ENCODE data around the gene SMC1A. TPM values are rescaled to one million over a fixed set of nuclear protein-coding genes. Genes with fewer than 3 reads are reported as not detected.

Gene SMC1A
- total RNA-seq, 1 experiment from 2014 or later = 34.4 TPM

GRCh38 chrX:53354669-53355068, 67.8 kb downstream of the SMC1A start:
- Histone ChIP-seq H3K36me3 (no peaks in the 10 kb centered on the region), H3K27me3 (replicated peaks) (no peaks in the 10 kb centered on the region), H3K27ac (no peak overlapping the region), H3K4me3 (no peak overlapping the region), H3K4me1 (replicated peaks) (no peaks in the 10 kb centered on the region), H3K9me3 (replicated peaks) (no peaks in the 10 kb centered on the region)
- no peak for DNase-seq (ENCODE audit: low read depth in 1 of 2, low spot score in 2 of 2)

- H3K4me1 ChIP-seq (replicated peaks) = no peaks in the 10 kb centered on the region
- no peaks in the 10 kb centered on the region for H3K9me3 ChIP-seq (replicated peaks)
- no peak overlapping the region for H3K4me3 ChIP-seq
- no peaks in the 10 kb centered on the region for H3K36me3 ChIP-seq
- no peak overlapping the region for H3K27ac ChIP-seq
- H3K27me3 ChIP-seq (replicated peaks) = no peaks in the 10 kb centered on the region
- DNase-seq (ENCODE audit: low read depth in 1 of 2, low spot score in 2 of 2) = no peak
Measured at GRCh38 chrX:53347948-53348347, 74.5 kb downstream of the SMC1A start.

- no peaks in the 10 kb centered on the region for H3K36me3 ChIP-seq
- no peak for DNase-seq (ENCODE audit: low read depth in 1 of 2, low spot score in 2 of 2)
- H3K27ac ChIP-seq = no peak overlapping the region
- H3K9me3 ChIP-seq (replicated peaks) = no peaks in the 10 kb centered on the region
- no peaks in the 10 kb centered on the region for H3K27me3 ChIP-seq (replicated peaks)
- H3K4me1 ChIP-seq (replicated peaks) = no peaks in the 10 kb centered on the region
- H3K4me3 ChIP-seq = no peak overlapping the region
Measured at GRCh38 chrX:53340852-53341645, 81.4 kb downstream of the SMC1A start.

GRCh38 chrX:53337101-53337500, 85.4 kb downstream of the SMC1A start:
- no peak overlapping the region for H3K27ac ChIP-seq
- no peaks in the 10 kb centered on the region for H3K36me3 ChIP-seq
- H3K9me3 ChIP-seq (replicated peaks) = no peaks in the 10 kb centered on the region
- H3K4me1 ChIP-seq (replicated peaks) = no peaks in the 10 kb centered on the region
- no peak overlapping the region for H3K4me3 ChIP-seq
- H3K27me3 ChIP-seq (replicated peaks) = no peaks in the 10 kb centered on the region
- no peak for DNase-seq (ENCODE audit: low read depth in 1 of 2, low spot score in 2 of 2)

GRCh38 chrX:53333853-53334252, 88.6 kb downstream of the SMC1A start:
- DNase-seq (ENCODE audit: low read depth in 1 of 2, low spot score in 2 of 2) = no peak
- Histone ChIP-seq H3K9me3 (replicated peaks) (no peaks in the 10 kb centered on the region), H3K27ac (no peak overlapping the region), H3K4me3 (no peak overlapping the region), H3K36me3 (no peaks in the 10 kb centered on the region), H3K4me1 (replicated peaks) (no peaks in the 10 kb centered on the region), H3K27me3 (replicated peaks) (0 out of 2 replicates have a peak, but pooled peaks cover 2% of the 10 kb centered on the region)

GRCh38 chrX:53332204-53332603, 90.2 kb downstream of the SMC1A start:
- DNase-seq (ENCODE audit: low read depth in 1 of 2, low spot score in 2 of 2) = no peak
- no peaks in the 10 kb centered on the region for H3K9me3 ChIP-seq (replicated peaks)
- no peak overlapping the region for H3K27ac ChIP-seq
- H3K27me3 ChIP-seq (replicated peaks) = 0 out of 2 replicates have a peak, but pooled peaks cover 2% of the 10 kb centered on the region
- no peaks in the 10 kb centered on the region for H3K4me1 ChIP-seq (replicated peaks)
- no peak overlapping the region for H3K4me3 ChIP-seq
- no peaks in the 10 kb centered on the region for H3K36me3 ChIP-seq

- no peaks in the 10 kb centered on the region for H3K4me1 ChIP-seq (replicated peaks)
- no peak for DNase-seq (ENCODE audit: low read depth in 1 of 2, low spot score in 2 of 2)
- no peak overlapping the region for H3K4me3 ChIP-seq
- H3K27ac ChIP-seq = no peak overlapping the region
- H3K27me3 ChIP-seq (replicated peaks) = 0 out of 2 replicates have a peak, but pooled peaks cover 2% of the 10 kb centered on the region
- no peaks in the 10 kb centered on the region for H3K36me3 ChIP-seq
- H3K9me3 ChIP-seq (replicated peaks) = no peaks in the 10 kb centered on the region
Measured at GRCh38 chrX:53330331-53330730, 92.1 kb downstream of the SMC1A start.

GRCh38 chrX:53324803-53325202, 97.7 kb downstream of the SMC1A start:
- H3K4me1 ChIP-seq (replicated peaks) = peaks cover 8% of the 10 kb centered on the region
- no peak overlapping the region for H3K27ac ChIP-seq
- peaks cover 26% of the 10 kb centered on the region for H3K27me3 ChIP-seq (replicated peaks)
- H3K4me3 ChIP-seq = no peak overlapping the region
- no peaks in the 10 kb centered on the region for H3K9me3 ChIP-seq (replicated peaks)
- no peak for DNase-seq (ENCODE audit: low read depth in 1 of 2, low spot score in 2 of 2)
- H3K36me3 ChIP-seq = no peaks in the 10 kb centered on the region

Other genes starting within 250 kb of the SMC1A start
- 40.9 and 48.3 TPM in 2 replicates for gene KDM5C, start 197.4 kb downstream of the SMC1A start, total RNA-seq (2014; rRNA removed; shearing (Covaris generic))
- 4.8 and 5.1 TPM in 2 replicates for gene IQSEC2, start 141.1 kb downstream of the SMC1A start, total RNA-seq (2014; rRNA removed; shearing (Covaris generic))
- 0.39 and 2.5 TPM in 2 replicates for gene RIBC1, start 219 bp upstream of the SMC1A start, total RNA-seq (2014; rRNA removed; shearing (Covaris generic))
- gene HSD17B10, start 11.7 kb upstream of the SMC1A start, total RNA-seq (2014; rRNA removed; shearing (Covaris generic)) = 196 and 212 TPM in 2 replicates